Fibroblast of lung (primary cell): ENCODE data around the gene IL12A.

ENCODE experiments used
- EZH2 ChIP-seq: IDR thresholded peaks from 2 replicates; pipeline ENCODE4 v1.5.1; 2012; ENCODE audit warnings: low read length, control low read depth, mild to moderate bottlenecking; ENCODE audit errors: missing control alignments
- TF ChIP-seq, protein P1 (sequence below), 2 donors: IDR thresholded peaks in 1 of 2; conservative IDR thresholded peaks in 1 of 2; 1 replicate in 1 of 2; 2 replicates in 1 of 2; pipeline ENCODE4 v1.5.1; 2011 to 2012; ENCODE audit warnings: low read length in 2 of 2, control low read depth in 1 of 2, inconsistent platforms in 1 of 2, low read depth in 1 of 2, mild to moderate bottlenecking in 1 of 2

DNA sequence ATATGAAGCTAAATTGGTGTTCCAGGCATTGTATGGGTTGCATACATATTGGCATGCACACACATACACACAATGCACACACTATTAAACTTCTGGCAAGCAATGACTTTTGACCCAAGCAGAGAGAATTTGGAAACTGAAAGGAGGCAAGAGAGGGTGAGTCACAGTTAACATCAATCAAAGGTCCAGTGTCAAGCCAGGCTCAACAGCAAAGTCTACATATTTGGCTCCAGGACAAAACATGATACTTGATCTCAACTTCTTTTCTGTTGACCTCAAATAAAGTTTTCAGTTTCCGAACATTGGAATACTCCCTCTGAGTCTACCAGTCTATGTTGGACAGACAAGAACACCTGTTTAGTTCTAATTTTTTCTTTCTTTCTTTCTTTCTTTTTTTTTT lies 28.3 kb downstream of the IL12A start:
- TF ChIP-seq, protein P1, sequence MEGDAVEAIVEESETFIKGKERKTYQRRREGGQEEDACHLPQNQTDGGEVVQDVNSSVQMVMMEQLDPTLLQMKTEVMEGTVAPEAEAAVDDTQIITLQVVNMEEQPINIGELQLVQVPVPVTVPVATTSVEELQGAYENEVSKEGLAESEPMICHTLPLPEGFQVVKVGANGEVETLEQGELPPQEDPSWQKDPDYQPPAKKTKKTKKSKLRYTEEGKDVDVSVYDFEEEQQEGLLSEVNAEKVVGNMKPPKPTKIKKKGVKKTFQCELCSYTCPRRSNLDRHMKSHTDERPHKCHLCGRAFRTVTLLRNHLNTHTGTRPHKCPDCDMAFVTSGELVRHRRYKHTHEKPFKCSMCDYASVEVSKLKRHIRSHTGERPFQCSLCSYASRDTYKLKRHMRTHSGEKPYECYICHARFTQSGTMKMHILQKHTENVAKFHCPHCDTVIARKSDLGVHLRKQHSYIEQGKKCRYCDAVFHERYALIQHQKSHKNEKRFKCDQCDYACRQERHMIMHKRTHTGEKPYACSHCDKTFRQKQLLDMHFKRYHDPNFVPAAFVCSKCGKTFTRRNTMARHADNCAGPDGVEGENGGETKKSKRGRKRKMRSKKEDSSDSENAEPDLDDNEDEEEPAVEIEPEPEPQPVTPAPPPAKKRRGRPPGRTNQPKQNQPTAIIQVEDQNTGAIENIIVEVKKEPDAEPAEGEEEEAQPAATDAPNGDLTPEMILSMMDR (conservative IDR thresholded peaks at IDR 0.05 in 1 of 2, IDR thresholded peaks at IDR 0.05 in 1 of 2; ENCODE audit: low read depth in 1 of 2, low read length in 2 of 2): no peak
- no peak for TF ChIP-seq EZH2
